A549 treated with CORT108297 at 1 μM for 4 hours (cell line): ENCODE results near the gene KIF1C. TPM values are rescaled to one million over a fixed set of nuclear protein-coding genes. Genes with fewer than 3 reads are reported as not detected.

Source experiments
- total RNA-seq: library from RNA; stranded (reverse); fragments of 200-300 nt; extraction: Qiagen RNA extraction; gene quantifications from 5 replicates; pipeline ENCODE4 v1.2.3, GENCODE V29; 2022

Gene KIF1C
- 98.6 to 114 TPM (median 107 TPM) in 5 replicates for total RNA-seq

DNA sequence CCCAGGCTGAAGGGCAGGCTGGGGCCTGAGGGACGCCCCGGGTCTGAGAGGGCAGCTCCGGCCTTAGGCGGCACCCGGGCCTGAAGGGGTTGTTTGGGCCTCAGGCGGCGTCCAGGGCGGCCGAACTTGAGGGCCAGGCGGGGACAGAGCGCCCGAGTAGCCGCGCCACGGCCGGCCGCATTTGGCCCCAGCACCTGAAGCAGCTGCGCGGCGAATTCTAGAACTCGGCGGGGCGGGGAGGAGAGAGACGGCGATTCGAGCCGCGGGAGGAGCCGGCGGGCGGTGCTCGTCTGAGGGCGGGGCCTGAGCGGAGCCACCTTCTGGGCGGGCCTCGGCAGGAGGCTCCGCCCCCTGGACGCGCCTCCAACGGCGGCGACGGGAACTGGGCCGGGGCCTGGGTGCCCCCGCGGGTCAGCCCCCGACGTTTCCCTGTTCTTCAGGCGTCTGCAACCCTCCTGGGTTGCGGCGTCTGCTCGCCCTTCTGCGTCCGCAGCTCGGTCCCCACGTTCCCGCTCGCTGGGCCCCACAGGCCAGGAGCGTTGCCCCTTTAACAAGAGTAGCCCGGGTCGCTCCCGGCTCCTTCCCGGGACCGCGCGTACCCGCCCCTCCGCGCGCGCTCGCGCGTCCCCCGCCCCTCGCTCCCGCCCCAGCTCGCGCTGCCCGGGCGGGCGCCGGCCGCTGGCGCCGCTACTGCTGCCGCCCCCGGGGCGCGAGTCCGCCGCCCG is at the start of gene KIF1C, which contains the start of gene INCA1:
Gene KIF1C, plus strand, starts transcription at position 649 of the 725 bp plus-strand sequence. CDS start 2,297 bp downstream, outside the sequence.
Gene INCA1, minus strand, starts transcription at position 221 of the 725 bp plus-strand sequence. CDS start 3,085 bp downstream, outside the sequence.

DNA sequence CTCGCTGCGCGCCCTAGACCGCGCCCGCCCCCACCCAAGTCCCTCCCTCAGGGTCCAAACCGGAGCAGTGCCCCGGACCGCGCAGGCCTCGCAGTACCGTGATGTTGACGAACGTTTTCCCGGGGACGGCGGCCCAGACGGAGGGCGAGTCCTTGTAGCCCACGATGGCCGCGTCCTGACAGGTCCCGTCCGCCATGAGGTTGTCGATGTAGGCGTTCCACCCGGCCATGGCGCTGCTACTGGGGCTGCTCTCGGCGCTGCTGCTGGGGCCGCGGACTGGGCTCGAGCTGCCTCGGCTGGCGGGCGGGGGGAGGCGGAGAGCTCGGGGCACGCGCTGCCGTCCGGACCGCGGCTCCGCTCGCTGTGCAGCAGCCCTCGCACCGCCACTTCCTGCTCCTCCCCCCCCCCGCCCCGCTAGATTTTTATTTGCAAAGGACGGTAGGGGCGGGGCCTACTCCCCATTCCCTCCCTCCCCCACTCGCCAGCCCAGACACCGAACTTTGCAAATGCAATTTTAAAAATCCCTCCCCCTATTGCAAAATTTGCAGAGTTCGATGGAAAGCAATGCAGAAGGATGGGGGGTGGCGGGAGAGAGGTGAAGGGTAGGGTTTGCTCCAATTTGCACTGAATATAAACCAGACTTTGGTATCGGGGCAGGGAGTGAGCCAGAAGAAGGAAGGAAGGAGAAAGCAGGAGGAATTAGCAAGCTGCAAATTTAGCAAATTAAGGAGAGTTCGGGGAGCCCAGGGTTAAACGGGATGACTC is 49.4 kb upstream of the KIF1C start, which contains the start of gene PFN1:
Gene PFN1, minus strand, starts transcription at position 365 of the 765 bp plus-strand sequence. Its CDS starts 136 bp downstream, at position 229.

DNA sequence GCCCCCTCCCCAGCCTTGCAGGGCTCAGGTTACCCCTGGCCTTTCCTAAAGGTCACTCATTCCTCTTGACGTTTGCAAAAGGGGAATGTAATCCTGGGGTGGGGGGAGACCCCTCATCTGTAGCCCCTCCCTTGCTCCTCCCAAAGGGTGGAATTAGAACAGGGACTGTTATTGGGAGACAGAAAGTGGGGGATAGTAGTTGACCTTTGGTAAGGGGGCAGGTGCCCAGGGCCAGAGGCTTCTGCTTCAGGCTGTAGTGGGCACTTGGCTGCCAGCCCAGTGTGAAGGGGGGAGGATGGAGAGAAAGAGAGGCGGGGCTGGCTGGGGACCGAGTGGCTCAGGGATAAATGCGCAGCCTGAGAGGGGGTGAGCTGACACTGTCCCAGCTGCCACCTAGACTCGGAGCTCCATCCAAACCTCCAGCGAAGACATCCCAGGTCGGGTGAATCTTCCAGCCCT is 47.0 kb upstream of the KIF1C start, which contains the start of gene ENO3:
Gene ENO3, plus strand, starts transcription at position 374 of the 459 bp plus-strand sequence. CDS start 711 bp downstream, outside the sequence.

DNA sequence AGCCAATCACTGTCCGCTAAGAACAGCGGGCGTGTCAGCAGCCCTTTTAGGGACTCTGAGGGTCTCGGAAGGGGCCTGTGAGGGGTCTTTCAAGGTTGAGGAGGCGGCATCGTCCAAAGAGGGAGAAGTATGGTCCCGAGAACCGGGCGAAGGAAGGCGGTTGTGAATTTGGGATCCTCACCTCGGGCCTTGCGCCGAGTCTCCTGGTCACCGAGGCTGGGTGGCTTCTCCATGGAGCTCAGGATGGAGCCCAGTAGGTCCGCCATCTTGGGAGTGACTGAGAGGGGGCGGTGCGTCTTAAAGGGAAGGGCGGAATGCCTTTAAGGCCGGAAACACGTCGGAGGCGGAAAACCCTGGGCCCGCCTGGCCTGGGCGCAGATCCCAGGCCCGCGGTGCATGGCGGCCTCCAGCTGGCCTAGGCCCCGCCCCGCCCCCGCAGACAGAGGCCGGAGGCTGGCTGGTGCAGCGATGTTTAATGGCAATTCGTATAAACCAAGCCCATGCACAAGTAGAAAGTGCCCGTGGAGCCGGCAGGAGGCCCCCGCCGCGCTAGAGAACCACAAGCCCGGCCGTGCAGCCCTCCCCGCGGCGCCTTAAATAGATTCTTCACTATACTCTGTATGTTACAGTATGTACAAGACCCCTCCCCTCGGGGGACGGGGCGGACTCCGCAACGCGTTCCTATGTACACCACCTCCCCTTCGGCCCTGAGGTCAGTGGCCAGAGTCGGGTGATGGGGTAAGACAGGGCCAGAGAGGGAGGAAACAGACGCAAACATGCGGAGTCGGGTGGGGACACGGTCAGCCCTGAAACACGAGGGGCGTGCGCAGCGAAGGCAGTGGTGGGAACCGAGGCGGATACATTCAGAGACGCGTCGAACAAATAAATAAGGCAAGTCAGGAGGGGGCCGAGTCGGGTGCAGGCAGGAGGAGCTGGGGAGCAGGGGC is 29.9 kb upstream of the KIF1C start, which contains the start of gene SPAG7:
Gene SPAG7, minus strand, starts transcription at position 279 of the 947 bp plus-strand sequence. Its CDS starts 13 bp downstream, at position 266.

DNA sequence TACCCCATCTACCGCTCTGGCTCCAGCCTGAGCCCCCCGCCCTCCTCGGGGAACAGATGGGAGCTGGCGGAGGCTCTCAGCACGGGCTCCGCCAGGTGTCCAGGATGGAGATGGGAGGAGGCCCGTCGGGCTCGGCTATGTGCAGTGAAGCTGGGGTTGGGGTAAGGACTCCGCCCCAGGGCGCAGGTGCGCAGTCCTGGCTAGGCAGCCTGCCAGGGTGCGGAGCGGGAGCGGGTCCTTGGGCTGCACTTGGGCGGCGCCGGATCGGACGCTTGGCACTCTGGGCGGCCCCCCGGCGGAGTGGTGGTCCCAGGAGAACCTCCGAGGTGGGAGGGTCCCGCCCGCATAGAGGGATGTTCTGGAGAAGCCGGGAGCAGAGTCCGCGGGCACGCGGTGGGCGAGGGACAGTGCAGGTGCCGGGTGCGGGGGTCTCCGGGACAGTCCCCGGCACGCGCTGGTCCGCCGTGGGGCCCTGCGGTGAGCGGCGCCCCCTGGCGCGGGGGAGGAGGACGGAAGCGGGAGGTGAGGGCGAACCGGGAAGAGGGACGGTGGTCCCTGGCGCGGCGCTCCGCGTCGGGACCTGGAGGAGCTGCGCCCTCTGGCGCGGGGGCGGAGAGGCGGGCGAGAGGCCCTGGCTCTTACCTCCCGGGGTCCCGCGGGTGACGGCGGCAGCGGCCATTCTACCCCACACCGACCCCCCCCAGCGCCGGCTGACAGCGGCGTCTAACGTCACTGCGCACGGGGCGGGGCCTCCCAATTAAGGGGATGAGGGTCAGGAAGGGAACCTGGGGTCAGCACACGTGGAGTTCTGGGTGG is 10.6 kb upstream of the KIF1C start, which contains the start of gene CAMTA2:
Gene CAMTA2, minus strand, starts transcription at position 725 of the 816 bp plus-strand sequence. CDS start 1,453 bp downstream, outside the sequence.

DNA sequence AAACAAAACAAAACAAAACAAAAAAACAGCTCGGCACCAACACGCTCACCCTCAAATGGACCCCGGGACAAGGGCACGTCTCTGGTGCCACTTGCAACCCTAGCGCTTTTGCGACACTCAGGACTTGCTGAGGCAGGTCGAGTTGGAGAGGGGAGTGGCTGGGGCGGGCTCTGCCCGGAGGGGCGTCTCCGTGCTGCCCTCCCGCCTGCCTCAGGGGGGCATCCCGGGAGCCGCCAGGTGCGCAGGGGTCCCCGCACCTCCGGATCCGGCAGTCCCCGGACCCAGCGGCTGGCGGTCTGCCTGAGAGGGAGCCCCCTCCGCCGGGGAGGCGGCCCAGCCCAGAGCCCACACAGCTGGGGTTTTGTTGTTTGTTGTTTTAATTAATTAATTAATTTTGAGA is 37.6 kb downstream of the KIF1C start, which contains the start of gene SLC52A1:
Gene SLC52A1, minus strand, starts transcription at position 112 of the 400 bp plus-strand sequence. CDS start 820 bp downstream, outside the sequence.

Other genes with a start within 250 kb of the KIF1C start
- 0.51 to 1.2 TPM (median 0.90 TPM) in 5 replicates for gene TM4SF5, start 226.1 kb upstream of the KIF1C start, total RNA-seq
- 0.43 to 1.5 TPM (median 0.96 TPM) in 5 replicates for gene VMO1, start 211.6 kb upstream of the KIF1C start, total RNA-seq
- gene GLTPD2, start 209.0 kb upstream of the KIF1C start, total RNA-seq: 0.07 TPM in 1 of 5 replicates, not detected in the others
- gene PSMB6, start 201.8 kb upstream of the KIF1C start, total RNA-seq: 464 to 503 TPM (median 498 TPM) in 5 replicates
- gene PLD2, start 190.8 kb upstream of the KIF1C start, total RNA-seq: 19.1 to 29.3 TPM (median 26.6 TPM) in 5 replicates
- 48.2 to 67.7 TPM (median 63.4 TPM) in 5 replicates for gene MINK1, start 164.6 kb upstream of the KIF1C start, total RNA-seq
- 0.22 to 0.52 TPM (median 0.25 TPM) in 5 replicates for gene C17orf107, start 98.4 kb upstream of the KIF1C start, total RNA-seq
- gene CHRNE, start 94.9 kb upstream of the KIF1C start, total RNA-seq: 0.06 to 0.13 TPM (median 0.08 TPM) in 5 replicates
- gene GP1BA, start 65.7 kb upstream of the KIF1C start, total RNA-seq: not detected in 5 replicates
- 54.2 to 84.3 TPM (median 79.0 TPM) in 5 replicates for gene SLC25A11, start 57.9 kb upstream of the KIF1C start, total RNA-seq
- gene RNF167, start 57.7 kb upstream of the KIF1C start, total RNA-seq: 95.0 to 148 TPM (median 130 TPM) in 5 replicates
- 2,450 to 3,030 TPM (median 2,898 TPM) in 5 replicates for gene PFN1, start 49.4 kb upstream of the KIF1C start, total RNA-seq
- 48.1 to 62.8 TPM (median 53.1 TPM) in 5 replicates for gene ENO3, start 46.8 kb upstream of the KIF1C start, total RNA-seq
- 69.8 to 97.7 TPM (median 74.9 TPM) in 5 replicates for gene SPAG7, start 30.1 kb upstream of the KIF1C start, total RNA-seq
- gene CAMTA2, start 10.3 kb upstream of the KIF1C start, total RNA-seq: 29.0 to 37.2 TPM (median 36.7 TPM) in 5 replicates
- 1.3 to 1.7 TPM (median 1.4 TPM) in 5 replicates for gene INCA1, start 428 bp upstream of the KIF1C start, total RNA-seq
- 0.44 to 1.2 TPM (median 0.95 TPM) in 5 replicates for gene SLC52A1, start 37.5 kb downstream of the KIF1C start, total RNA-seq
- gene ZFP3, start 80.5 kb downstream of the KIF1C start, total RNA-seq: 0.80 to 1.1 TPM (median 0.93 TPM) in 5 replicates
- gene ZNF232, start 113.9 kb downstream of the KIF1C start, total RNA-seq: 3.6 to 4.3 TPM (median 4.1 TPM) in 5 replicates
- 0.01 to 0.05 TPM (median 0.02 TPM) in 5 replicates for gene USP6, start 118.1 kb downstream of the KIF1C start, total RNA-seq
- 1.2 to 1.8 TPM (median 1.5 TPM) in 5 replicates for gene ZNF594, start 193.9 kb downstream of the KIF1C start, total RNA-seq
- not detected in 5 replicates for gene SCIMP, start 236.9 kb downstream of the KIF1C start, total RNA-seq